ENCODE measurements around the gene FOXO1.

DNA sequence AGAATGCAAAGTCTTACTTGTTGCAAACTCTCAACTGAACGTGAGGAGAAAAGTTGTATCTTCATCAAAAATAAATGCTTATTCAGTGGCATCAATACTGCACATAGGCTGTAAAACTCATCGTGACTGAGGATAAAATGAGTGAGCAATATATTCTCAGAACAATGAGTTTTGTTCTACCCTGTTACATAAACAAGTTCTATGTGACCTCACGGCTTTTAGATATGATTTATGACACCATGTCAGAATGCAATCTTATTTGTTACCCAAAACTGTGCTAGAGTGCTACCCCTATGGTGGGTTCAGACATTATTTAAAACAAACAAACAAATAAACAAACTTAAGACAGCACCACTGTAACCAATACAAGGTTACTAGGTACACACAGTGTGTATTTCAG lies 55.4 kb downstream of the FOXO1 start:
- TF ChIP-seq POLR2A (IDR thresholded peaks at IDR 0.05) (no peak), EP300 (IDR thresholded peaks at IDR 0.05) (no peak)
